ENCODE results near the gene FAM81A.
A peak's percentile ranks its signal among the peaks of the same experiment; 100 is the strongest.
"Not testable (repeated sequence)": the region's sequence is repeated elsewhere in the genome, so short reads cannot be mapped to it uniquely, and the experiment has no call there.

The FAM81A gene

GRCh38 chr15:59437817-59438624 is at the start of gene FAM81A:
FAM81A (plus strand) TSS chr15:59438186; CDS start chr15:59458627, 20,441 bp downstream.
- DNase-seq, result peak in 13 of 14 donors; percentile 27 to 79 (median 54)

- DNase-seq, result no peak
Measured at GRCh38 chr15:59388670-59389069, 49.3 kb upstream of the FAM81A start.

- no peak for DNase-seq
Measured at GRCh38 chr15:59392299-59392698, 45.7 kb upstream of the FAM81A start.

- no peak for DNase-seq
Measured at GRCh38 chr15:59394166-59394661, 43.8 kb upstream of the FAM81A start.

- DNase-seq, result no peak
Measured at GRCh38 chr15:59396211-59396610, 41.8 kb upstream of the FAM81A start.

GRCh38 chr15:59396679-59397078 is 41.3 kb upstream of the FAM81A start:
- no peak for DNase-seq

GRCh38 chr15:59398220-59398619 is 39.8 kb upstream of the FAM81A start:
- no peak for DNase-seq

GRCh38 chr15:59399465-59400102 is 38.4 kb upstream of the FAM81A start:
- DNase-seq, result peak in 7 of 14 donors; percentile 9 to 48 (median 30)

GRCh38 chr15:59400103-59400813 is 37.7 kb upstream of the FAM81A start:
- peak in 1 of 14 donors; percentile 21 for DNase-seq

GRCh38 chr15:59401051-59401823 is 36.7 kb upstream of the FAM81A start:
- DNase-seq, result not testable (repeated sequence)

- no peak for DNase-seq
Measured at GRCh38 chr15:59401824-59402569, 36.0 kb upstream of the FAM81A start.

- DNase-seq, result no peak
Measured at GRCh38 chr15:59405079-59405478, 32.9 kb upstream of the FAM81A start.

- DNase-seq, result no peak
Measured at GRCh38 chr15:59406446-59406845, 31.5 kb upstream of the FAM81A start.

GRCh38 chr15:59407946-59408345 is 30.0 kb upstream of the FAM81A start:
- no peak for DNase-seq

GRCh38 chr15:59410391-59410896 is 27.5 kb upstream of the FAM81A start:
- DNase-seq, result no peak

- no peak for DNase-seq
Measured at GRCh38 chr15:59413577-59413976, 24.4 kb upstream of the FAM81A start.

GRCh38 chr15:59416816-59417215 is 21.2 kb upstream of the FAM81A start:
- DNase-seq, result no peak

- DNase-seq, result no peak
Measured at GRCh38 chr15:59419170-59419569, 18.8 kb upstream of the FAM81A start.

- no peak for DNase-seq
Measured at GRCh38 chr15:59420108-59420507, 17.9 kb upstream of the FAM81A start.

- no peak for DNase-seq
Measured at GRCh38 chr15:59420986-59421618, 16.9 kb upstream of the FAM81A start.

GRCh38 chr15:59424616-59425015 is 13.4 kb upstream of the FAM81A start:
- no peak for DNase-seq
